ENCODE measurements around the gene DNASE1L3. TPM values are rescaled to one million over a fixed set of nuclear protein-coding genes. Genes with fewer than 3 reads are reported as not detected.

DNASE1L3 gene
- total RNA-seq, 1 donor from 2014 or later, result 2.3 TPM

DNA sequence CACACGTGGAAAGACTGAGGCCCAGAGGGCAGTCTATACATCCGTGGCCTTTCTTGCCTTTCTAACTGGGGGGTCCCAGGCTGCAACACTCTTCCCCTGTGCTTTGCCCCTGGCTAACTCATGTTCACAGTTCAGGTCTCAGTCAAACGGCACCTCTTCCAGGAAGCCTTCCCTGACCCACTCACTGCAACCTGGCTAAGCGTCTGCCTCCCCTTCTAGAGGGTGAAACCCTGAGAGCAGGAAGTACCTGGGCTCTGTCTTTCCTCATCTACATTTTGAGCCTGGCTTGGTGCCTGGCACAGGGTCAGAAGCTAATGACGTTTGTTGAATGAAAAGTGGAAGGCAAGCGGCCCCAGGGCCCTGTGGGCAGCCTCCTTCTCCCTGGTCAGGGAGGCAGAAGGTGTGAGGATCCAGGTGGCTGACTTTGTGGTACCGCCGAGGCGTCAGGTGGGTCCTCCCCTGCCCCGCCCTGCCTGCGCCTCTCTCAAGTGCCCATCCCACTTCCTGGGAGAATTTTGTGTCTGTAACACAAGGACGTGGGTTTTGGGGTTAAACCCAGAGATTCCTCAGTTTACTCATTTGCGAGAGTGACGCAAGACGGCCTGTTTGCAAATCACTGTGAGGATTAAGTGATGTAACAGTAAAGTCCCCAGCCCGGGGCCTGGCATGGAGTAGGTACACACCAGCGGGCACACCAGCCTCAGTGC lies 32.1 kb downstream of the DNASE1L3 start:
- no peak for DNase-seq (ENCODE audit: low spot score)

DNA sequence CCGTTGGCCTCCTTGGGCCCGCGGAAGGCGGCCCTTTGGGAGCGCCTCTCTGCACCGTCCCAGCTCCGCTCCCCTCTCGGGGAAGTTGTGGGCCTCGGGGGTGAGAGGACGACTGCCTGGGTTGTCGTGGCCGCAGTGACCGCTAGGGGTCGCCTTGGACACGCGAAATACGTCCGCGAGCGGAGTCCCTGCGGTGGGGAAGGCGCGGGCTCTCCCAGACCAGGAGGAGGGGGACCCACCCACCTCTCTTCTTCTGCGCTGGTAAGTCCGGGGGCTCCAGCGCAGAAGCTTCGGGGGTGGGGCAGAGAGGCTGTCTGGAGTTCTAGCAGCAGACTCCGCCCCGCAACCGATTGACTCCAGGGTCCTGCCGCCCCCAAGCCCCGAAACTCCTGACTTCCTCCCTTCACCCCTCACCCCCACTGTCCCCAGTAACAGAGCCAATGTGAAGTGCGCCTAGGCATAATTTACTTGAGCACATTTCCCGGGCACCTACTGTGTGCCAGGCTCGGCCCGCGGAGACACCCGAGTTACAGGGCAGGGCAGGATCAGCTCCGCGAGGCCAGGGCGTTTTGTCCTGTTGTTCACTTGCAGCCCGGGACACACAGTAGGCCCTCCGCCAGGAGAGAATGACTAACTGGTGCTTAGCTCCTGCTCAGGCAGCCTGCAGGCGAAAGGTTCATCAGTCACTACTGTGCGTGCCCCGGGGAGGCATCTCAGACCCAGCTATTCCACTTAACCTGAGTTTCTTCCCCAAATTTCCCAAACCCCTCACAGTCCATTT lies 32.8 kb downstream of the DNASE1L3 start:
- peak; percentile 89 for DNase-seq (ENCODE audit: low spot score)

DNA sequence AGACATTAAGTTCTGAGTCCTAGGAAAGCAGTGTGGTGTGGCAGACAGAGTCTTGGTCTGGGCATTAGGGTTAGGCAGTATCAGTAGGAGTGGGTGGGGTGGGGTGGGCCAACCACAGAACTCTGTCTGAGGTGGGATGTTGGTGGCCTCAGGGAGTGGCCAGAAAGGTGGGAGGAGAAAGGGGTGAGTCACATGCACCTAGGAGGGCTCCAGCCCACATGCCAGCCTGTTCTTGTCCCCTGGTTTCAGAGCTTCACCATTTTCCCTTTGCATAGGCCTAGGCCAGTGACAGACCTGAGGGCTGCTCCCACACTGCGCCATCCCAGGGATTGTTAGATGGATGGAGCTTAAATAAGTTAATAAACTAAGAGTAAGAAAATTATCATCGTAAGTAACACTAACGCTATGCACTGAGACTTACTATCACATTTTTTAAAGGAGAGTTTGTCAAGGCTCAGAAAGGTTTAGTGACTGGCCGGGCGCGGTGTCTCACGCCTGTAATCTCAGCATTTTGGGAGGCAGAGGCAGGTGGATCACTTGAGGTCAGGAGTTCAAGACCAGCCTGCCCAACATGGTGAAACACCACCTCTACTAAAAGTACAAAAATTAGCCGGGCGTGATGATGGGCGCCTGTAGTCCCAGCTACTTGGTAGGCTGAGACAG lies 33.8 kb downstream of the DNASE1L3 start:
- no peak for DNase-seq (ENCODE audit: low spot score)

DNA sequence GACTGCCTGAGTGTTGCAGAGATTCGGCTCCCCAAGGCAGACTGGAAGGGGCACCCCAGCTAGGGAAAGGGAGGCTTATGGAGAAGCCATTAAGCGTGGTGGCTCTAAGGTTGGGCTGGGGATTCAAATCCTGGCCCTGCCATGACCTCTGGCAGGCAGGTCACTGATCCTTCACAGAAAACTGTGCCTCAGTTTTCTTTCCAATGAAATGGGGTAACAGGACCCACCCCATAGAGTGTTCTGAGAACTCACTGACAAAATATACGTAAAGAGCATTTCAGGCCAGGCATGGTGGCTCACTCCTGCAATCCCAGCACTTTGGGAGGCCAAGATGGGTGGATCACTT lies 34.6 kb downstream of the DNASE1L3 start:
- DNase-seq (ENCODE audit: low spot score), result no peak

DNA sequence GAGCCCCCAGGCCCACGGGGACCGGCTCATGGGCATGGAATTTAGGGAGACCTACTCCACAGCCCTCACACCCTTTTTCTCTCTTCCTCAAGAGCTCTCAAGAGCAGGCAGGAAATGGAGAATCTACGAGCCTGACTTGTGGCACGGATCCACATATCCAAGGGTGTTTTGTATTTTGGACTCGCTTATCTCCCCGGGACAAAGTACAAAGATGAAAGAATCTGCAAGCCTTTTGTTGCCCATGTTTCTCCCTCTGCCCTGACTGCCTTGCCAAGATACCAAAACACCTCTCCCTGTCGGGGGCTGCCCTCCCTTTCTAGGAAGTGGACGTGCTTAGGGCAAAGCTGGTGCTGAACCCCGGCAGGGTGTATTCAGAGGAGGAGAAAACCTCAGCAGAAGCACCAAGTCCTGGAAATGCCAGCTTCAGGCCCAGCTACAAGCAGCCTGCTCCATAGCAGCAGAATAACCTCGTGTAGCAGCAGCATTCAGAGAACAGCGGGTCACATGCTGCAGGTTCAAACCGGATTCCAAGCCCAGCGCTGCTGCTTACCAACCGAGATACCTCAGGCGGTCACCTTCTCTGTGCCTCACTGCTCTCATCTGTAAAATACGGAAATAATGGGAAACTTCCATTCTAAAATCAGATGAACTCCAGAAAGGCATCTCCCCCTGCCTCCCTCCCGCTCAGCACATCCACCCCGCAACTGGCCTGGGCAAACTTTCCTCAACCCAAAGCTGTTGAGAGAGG lies 35.2 kb downstream of the DNASE1L3 start:
- DNase-seq (ENCODE audit: low spot score), result peak; percentile 89

DNA sequence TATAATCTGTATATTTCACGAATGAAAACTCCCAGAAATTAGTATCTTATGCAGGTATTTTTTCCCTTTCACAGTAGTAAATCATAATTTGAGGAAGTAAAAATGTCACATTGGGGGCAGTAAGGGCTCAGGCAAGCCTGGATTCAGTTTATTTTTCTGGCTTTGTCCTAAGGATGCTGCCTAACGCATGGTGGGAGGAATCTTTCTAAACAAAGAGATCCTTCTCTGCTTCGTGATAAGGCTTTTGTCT lies 35.7 kb downstream of the DNASE1L3 start:
- DNase-seq (ENCODE audit: low spot score), result no peak

DNA sequence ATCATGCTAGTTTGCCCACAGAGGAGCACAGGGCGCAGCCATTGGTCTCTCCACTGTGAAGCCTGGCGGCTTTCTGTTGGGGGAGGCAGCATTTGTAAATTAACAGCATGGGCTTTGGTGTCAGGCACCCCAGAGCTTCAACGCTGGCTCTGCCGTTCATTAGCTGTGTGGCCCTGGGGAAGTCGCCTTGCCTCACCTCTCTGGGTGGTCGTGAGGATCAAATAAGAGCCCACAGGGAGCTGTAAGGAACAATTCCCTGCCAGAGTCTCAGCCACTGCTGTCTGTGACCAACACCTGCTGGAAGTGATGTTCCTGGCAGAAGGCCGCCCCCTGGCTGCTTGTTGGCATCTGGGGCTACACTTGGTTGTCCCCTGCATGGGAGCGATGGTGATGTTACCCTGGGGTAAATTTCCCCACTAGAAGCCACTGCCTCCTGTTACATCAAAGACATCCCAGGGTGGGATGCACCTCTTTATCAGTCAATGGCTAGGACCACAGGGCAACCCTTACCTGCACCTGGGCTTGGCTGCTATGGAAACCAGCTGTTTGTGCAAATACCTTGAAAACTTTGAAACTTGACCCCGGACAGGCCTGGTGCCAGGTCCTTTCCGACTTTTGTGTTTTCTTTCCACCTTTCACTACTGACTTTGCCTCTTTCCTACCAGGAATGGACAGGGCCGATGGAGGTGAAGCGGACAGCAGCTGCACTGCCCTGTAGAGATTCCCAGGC lies 36.9 kb downstream of the DNASE1L3 start:
- DNase-seq (ENCODE audit: low spot score), result peak; percentile 28

DNA sequence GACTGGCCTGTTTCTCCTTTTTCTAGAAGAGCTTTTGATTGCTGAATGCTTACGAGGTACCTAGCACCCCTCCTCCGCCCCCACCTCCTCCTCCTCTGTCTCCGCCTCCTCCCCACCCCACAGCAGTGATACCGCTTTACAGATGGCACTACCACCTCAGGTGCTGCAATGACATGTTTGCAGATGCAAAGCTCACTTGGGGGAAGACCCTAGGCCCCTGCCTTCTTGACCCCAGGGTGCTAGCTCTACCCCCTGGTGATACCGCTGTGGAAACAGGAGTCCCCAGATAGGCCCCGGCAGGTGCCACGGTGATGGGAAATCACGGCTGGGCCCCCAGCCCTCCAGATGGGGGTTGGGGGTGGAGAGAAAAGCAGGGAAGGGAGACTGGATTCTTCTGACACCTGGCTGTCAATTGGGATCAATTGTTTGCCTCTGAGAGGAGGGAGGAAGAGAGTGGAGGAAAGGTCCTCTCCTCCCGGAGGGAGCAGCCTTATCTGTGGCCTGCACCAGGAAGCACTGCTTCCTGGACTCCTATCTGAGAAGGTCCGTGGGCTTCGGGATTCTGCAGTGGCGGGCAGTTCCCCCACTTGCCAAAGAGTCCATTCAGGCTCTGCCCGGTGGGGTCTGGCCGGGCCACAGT lies 37.6 kb downstream of the DNASE1L3 start:
- DNase-seq (ENCODE audit: low spot score), result no peak

DNA sequence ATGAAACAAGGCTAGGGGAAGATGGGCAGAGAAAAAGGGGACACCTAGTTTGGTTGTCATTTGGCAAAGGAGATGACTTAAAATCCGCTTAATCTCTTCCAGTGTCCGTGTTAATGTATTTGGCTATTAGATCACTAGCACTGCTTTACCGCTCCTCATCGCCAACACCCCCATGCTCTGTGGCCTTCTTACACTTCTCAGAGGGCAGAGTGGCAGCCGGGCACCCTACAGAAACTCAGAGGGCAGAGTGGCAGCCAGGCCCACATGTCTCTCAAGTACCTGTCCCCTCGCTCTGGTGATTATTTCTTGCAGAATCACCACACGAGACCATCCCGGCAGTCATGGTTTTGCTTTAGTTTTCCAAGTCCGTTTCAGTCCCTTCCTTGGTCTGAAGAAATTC lies 39.6 kb downstream of the DNASE1L3 start:
- no peak for DNase-seq (ENCODE audit: low spot score)

DNA sequence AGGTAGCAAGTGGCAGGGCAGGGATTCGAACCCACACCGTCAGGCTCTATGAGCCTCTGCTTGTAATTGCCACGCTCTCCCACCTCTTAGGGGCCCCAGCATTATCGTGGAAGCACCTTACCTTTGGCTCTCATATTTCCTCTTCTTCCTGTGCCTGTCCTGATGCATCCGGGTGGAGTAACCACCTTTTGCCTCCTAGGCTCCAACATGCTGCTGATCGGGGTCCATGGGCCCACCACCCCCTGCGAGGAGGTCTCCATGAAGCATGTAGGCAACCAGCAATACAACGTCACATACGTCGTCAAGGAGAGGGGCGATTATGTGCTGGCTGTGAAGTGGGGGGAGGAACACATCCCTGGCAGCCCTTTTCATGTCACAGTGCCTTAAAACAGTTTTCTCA lies 40.4 kb downstream of the DNASE1L3 start:
- DNase-seq (ENCODE audit: low spot score), result no peak

DNA sequence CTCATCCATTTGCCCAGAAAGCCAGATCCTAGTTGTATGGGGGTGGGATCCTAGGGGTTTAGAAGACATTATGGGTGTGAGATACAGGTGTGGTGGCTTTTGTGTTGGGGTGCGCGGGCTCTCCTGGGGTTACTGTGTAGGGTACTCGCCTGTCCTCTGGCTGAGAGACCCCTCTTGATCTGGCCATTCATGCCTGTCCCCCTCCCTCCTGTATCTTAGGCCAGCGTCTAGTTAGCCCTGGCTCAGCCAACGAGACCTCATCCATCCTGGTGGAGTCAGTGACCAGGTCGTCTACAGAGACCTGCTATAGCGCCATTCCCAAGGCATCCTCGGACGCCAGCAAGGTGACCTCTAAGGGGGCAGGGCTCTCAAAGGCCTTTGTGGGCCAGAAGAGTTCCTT lies 41.4 kb downstream of the DNASE1L3 start:
- no peak for DNase-seq (ENCODE audit: low spot score)

DNA sequence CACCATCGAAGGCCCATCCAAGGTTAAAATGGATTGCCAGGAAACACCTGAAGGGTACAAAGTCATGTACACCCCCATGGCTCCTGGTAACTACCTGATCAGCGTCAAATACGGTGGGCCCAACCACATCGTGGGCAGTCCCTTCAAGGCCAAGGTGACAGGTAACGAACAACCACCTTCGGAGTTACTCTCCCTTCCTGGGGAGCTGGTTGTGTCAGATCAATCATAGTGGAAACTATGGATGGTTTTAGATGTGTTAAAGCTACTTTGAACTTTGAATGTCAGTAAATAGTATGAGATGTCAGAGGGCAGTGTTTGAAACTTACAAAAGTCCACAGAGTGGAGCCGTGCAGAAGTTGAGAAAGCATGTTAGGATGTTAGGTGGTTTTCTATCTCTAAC lies 42.3 kb downstream of the DNASE1L3 start:
- no peak for DNase-seq (ENCODE audit: low spot score)

DNA sequence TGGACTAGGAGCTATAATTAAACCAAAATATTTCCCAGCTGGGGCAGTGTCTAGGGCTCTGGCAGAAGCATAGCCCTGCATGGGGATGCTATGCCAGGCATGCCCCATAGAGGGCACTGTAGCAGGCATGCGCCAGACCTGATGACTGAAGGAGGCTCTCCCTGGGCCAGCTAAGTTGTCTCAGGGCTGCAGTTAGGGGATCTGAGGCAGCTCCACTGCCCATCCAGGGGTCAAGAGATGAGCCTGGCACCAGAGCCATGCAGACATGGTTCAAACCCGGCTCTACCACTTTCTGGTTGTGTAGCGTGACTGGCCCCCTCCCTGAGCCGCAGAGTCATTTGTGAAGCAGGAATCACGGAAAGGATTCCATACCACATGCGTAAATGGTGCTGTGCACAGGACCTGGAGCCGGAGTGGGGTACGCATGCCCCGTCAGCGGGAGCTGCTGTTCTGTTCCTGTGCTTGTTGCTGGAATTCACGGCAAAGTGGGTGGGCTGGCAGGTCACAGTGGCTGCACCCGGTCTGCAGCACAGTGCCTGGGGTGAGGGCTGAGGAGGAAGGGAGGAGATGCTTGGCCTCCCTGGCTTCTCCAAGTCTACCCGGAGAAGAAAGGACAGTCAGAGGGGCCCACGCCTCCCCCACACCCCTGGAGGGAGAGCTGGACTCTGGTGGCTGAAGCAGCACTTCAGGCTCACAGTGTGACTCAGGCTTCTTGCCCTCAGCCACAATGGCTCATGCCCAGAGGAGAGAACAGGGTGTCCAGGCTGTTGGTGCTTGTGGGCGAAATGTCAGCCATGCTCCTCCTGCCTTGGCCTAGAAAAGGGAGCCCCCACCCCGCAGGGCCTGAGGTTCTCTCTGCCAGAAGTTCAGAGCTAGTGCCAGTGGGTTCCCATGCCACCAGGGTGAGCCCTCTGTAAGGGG lies 43.1 kb downstream of the DNASE1L3 start:
- DNase-seq (ENCODE audit: low spot score), result peak; percentile 74

DNA sequence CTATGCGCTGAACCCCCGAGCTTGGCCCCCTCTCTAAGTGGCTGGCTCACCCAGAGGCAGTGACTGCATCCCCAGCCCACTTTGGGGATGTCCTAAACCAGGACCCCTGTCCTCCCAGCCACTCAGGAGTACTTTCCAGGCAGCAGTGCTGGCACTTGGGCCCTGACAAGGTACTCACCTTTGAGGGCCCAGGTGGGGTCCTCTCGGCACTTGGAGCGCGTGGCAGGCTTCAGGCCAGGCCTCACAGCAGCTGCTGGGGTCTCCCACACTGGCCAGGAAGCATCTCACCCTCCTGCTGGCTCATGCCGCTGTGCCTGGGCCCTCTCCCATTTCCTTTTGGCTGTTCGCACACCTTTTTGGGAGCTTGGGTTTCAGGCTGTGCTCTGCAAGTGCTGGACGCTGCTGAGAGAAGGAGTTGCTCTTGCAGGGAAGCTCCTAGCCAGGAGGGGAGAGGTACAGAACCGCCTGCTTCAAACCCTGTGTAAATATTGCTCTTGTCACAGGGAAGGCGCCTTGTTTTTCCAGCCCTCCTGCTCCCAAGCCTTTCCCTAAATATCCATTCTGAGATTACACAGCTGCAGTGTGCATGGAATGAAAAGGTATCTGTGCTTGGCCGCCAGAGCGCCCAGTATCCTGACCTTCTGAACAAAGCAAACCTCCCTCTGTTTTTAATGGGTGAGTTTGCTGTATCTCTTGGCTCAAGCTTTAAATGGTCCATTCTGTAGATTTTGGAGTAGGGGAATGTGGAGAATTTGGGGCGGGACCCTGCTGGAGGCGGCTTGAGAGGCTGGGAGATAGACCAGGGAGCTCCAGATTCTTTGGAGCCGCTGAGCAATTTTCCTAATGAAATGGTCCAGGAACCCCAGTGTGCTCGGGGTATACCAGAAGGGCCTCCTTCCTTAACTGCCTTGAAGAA lies 45.6 kb downstream of the DNASE1L3 start:
- no peak for DNase-seq (ENCODE audit: low spot score)

DNA sequence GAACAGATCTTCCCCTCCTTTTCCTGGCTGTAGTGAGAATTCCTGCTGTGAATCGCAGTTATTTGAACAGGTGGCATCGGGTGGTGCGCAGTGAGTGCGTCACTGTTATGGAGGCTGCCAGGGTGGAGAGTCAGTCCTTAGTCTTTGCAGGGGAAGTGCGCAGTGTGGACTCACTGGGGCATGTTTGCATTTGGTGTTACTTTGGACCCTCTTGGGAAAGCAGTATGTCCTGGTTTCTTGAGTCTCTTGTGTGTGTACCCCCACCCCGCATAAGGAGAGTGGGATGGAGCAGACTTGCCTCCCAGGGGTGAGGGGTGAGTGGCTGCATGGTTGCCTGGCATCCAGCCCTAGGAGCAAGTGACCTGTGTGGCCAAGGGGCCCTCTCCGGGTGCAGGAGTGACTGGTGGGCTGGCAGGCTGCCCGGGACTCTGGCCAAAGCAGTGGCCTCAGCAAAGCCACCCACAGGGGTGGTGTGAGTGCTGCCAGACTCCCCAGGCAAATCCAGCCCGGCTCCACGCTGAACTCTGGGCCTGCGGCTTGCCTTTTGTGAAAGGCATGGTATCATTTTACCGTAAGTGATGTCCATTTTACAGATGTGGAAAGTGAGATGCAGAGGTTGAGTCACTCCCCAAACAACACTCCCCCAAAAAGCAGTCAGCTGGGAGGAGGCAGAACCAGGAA lies 46.4 kb downstream of the DNASE1L3 start:
- peak; percentile 71 for DNase-seq (ENCODE audit: low spot score)

DNA sequence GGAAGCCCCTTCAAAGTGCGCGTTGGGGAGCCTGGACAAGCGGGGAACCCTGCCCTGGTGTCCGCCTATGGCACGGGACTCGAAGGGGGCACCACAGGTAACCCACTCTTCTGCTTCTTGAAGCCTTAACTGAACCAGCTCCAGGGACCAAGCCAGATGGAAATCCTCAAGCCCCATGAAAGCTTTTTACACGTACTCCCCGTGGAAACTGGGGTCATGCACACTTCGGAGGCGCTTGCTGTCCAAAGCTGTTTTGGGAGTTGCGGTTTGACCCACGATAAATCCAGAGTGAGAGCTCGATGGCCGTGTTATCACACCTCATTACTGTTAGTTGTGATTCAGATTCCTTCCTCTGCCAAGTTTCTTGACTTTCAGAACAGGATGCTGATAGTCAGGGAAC lies 47.5 kb downstream of the DNASE1L3 start:
- DNase-seq (ENCODE audit: low spot score), result no peak

DNA sequence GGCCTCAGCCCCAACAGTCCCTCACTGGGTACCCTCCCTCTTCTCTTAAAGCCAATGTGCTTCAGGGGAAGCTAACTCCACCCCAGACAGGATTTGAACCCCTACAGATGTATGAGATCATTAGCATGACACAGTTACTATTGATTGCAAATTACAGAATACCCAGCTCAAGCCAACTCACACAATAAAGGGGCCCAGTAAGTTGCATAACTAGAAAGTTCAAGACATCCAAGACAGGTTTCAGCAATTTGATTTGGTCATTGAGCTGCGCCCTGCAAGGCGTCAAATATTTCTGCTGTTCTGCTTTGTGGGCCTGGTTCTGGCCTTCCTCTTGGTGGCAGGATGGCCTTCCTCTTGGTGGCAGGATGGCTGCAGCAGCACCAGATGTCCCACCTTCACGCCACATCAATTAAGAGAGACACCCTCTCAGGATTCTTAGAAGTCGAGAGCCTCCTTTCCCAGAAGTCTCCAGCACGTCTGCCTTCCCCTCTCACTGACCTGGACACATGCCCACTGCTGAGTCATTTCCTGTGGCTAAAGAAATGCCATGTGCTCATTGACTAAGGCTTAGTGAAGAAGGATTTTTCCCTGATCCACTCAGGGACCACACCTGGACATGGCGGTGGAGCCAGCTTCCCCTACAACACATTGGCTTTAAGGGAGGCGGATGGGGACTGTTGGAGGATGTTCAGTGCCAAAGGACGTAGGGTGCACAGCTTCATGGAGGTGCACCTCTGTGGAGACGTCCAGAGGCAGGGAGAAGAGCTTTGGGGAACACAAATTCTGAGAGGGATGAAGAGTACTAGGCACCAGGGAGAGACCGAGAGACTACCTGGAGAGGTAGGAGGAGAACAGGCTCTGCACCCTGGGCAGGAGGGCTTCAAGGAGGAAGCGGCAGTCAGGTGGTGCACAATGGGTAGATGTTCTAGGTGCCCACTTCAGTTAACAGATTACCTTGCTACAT lies 49.1 kb downstream of the DNASE1L3 start:
- DNase-seq (ENCODE audit: low spot score), result peak; percentile 65
